Hematopoietic multipotent progenitor cell treated with erythropoietin and hydrocortisone succinate and interleukin-3 and kit ligand, for 6 days (in vitro differentiated cells): ENCODE data around the gene MS4A3.
"Not testable (repeated sequence)": the region's sequence is repeated elsewhere in the genome, so short reads cannot be mapped to it uniquely, and the experiment has no call there.

Source experiments
- DNase-seq: peaks from one replicate; pipeline ENCODE4 v3.0.0-alpha.2; 2015

The MS4A3 gene

DNA sequence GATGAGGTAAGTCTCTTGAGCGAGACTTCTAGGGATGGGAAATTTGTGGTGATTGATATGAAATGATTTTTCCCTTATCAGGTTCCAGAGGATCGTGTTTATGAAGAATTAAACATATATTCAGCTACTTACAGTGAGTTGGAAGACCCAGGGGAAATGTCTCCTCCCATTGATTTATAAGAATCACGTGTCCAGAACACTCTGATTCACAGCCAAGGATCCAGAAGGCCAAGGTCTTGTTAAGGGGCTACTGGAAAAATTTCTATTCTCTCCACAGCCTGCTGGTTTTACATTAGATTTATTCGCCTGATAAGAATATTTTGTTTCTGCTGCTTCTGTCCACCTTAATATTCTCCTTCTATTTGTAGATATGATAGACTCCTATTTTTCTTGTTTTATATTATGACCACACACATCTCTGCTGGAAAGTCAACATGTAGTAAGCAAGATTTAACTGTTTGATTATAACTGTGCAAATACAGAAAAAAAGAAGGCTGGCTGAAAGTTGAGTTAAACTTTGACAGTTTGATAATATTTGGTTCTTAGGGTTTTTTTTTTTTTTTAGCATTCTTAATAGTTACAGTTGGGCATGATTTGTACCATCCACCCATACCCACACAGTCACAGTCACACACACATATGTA, 39.1 kb downstream of the MS4A3 start:
- no peak for DNase-seq

DNA sequence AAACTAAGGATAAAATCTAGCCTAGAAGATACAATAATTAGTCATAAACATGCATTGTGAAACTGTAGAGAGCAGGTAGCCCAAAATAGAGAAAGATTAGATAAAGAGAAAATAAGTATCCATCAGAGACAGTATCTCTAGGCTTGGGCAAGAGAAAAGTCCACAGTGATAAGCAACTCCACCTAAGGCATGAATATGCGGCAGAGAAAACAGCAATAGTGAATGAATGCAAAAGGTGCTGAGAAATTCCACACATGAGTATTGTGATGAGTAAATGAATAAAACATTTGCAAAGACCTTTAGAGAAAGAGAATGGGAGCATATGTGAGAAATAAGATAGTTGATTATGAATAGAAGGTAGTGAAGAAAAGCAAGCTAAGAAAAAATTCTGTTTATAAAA, 40.7 kb downstream of the MS4A3 start:
- no peak for DNase-seq

DNA sequence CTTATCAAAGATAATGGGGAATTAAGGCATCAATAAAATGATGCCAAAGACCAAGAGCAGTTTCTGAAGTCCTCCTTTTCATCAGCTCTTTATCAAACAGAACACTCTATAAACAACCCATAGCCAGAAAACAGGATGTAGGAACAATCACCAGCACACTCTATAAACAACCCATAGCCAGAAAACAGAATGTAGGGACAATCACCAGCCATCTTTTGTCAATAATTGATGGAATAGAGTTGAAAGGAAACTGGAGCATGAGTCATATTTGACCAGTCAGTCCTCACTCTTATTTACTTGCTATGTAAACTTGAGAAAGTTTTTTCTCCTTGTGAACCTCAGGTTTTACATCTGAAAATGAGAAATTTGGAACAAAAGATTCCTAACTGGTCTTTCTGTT, 42.0 kb downstream of the MS4A3 start:
- DNase-seq, result no peak

DNA sequence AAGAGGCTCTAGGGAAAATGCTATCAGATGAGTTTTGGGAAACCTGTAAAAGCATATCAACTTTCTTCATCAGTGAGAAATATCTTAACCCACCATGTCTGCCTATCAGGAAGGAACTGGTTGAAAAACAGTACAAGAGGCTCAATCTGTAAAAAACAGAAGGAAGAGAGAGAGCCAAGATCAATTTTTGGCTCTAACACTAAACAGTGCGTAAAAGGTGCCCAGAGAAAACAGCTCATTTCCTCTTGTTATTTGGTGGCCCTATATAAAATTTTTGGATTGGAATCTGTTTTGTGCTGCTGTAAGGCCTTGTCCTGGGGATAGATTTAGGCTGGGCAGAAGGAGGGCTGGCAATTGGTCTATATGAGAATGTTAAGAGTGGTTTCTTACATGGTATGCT, 44.1 kb downstream of the MS4A3 start:
- DNase-seq, result no peak

DNA sequence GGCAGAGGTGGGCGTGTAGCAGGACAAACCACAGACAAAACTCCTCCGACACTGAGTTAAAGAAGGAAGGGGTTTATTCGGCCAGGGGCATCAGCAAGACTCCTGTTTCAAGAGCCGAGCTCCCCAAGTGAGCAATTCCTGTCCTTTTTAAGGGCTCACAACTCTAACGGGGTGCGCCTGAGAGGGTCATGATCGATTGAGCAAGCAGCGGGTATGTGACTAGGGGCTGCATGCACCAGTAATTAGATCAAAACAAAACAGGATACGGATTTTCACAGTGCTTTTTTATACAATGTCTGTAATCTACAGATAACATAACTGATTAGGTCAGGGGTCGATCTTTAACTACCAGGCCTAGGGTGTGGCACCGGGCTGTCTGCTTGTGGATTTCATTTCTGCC, 44.9 kb downstream of the MS4A3 start:
- not testable (repeated sequence) for DNase-seq

DNA sequence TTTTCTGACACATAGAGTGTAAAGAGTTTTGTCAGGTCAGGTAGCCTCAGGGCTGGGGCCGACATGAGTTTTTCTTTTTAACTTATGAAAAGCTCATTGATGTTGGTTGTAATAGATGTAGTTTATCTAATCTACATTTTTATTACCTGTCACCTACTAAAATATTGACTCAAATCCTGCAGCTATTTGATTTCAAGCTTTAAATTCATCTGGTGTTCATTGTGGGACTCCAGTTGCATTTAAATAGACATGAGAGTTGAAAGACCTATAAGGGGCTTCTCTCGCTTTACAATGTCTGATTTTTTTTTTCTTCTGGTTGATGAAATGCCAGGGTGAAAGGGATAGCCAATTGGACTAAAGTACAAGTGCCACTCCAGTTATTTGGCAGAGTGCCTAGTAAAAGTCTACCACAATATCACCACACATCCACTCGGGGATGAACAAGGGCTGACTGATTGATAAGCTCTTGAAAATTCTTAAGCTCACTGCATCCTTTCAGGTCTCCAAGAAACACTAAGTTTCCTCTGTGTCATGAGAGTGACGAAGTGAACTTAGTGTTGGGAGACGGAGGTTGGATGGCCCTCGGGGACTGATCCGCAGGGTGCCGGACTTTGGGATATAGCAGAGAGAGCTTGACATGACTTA, 48.1 kb downstream of the MS4A3 start:
- peak; percentile 77 for DNase-seq

DNA sequence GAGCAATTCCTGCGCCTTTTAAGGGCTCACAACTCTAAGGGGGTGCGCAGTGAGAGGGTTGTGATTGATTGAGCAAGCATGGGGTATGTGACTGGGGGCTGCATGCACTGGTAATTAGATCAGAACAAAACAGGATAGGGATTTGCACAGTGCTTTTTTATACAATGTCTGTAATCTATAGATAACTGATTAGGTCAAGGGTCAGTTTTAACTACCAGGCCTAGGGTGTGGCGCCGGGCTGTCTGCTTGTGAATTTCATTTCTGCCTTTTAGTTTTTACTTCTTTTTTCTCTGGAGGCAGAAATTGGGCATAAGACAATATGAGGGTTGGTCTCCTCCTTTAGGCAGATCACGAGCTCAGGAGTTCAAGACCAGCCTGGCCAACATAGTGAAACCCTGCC, 52.2 kb downstream of the MS4A3 start:
- not testable (repeated sequence) for DNase-seq

DNA sequence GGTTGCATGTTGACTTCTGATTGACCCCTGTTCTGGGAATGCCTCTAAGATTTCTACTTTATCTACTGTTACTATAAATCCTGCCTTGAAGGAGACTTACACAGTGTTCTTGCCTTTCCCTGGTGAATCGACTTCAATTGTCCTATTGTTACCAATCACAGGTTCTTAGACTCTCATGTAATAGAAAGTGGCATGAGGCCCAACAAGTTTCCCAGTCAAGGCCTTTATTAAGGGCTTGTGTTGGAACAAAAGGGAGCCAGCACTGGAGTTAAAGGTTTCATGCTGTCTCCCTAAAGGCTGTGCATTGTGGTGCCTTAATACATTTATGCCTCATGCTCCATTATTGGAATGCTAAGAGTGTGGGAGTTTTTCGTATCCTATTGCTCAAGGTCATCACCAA, 55.3 kb downstream of the MS4A3 start:
- DNase-seq, result no peak

DNA sequence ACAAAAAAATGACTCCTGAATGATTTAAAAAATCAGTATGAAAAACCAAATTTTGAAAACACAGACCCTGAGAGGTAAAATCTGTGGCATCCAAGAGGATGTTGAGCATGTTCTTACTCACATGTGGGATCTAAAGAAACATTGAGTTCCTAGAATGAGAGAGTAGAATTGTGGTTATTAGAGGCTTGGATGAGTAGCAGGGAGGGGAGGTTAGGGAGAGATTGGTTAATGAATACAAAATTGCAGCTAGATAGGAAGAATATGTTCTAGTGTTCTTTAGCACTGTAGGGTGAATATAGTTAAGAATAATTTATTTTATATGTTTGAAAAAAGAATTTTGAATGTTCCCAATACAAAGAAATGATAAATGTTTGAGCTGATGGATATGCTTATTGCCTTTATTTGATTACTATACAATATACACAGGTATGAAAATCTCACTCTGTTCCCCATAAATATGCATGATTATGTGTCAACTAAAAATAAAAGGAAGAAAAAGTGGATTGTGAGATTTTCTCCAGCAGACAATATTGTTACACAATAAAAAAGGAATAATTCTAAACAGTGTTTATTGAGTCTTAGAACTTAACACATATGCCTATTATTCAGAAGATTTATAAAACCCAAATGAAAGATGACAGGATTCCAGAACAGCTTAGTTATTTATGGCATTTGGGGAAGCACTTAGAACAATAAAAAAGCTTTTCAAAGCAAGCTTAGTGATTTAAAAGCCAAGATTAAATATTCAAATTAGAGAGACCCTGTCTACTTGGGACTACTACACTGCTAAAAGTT, 60.7 kb downstream of the MS4A3 start:
- DNase-seq, result no peak

DNA sequence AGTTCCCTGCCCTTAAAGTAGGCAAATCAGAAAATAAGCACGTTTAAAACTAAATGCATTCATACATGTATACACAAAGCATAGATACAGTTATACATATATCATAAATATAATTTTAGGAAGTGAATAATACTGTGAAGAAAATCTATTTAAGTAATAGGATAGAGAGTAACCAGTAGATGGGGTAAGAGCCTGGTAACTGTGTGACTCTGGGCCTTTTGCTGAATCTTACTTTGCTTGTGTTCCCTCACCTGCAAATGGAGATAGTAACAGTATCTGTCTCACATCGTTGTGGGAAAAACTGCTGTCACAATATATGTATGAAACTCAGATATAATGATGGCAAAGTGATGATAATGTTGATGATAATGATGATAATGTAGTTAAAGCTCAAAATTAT, 61.9 kb downstream of the MS4A3 start:
- DNase-seq, result peak; percentile 51

DNA sequence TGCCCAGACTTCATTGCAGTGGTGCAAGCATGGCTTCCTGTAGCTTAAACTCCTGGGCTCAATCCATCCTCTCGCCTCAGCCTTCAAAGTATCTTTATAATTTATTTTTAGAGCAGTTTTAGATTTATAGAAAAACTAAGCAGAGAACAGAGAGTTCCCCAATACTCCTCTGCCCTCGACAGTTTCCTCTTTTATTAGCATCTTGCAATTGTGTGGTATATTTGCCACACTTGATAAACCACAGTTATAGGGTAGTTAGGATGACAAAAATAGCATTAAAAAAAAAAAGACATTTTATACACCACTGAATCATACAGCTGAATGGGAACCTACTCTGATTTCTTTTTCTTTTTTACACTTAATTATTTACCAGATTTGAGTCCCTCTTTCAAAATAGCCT, 63.2 kb downstream of the MS4A3 start:
- DNase-seq, result peak; percentile 65
